Stomach (tissue), 9 donors: Measurements from ENCODE around the gene CEP55. TPM values are rescaled to one million over a fixed set of nuclear protein-coding genes. Genes with fewer than 3 reads are reported as not detected.
A peak's percentile ranks its signal among the peaks of the same experiment; 100 is the strongest.

Experiments used
- DNase-seq, 2 donors: peaks; one replicate each; pipeline versions ENCODE4 v3.0.0 to v3.0.0-alpha.2; 2013 to 2019
- H3K27ac ChIP-seq, 5 donors: fragments of 200-600 bp in 4 of 5; sonication (generic) in 4 of 5; one replicate each; pipeline ENCODE4 v1.5.1; 2013 to 2019; ENCODE audit warnings: mild to moderate bottlenecking in 1 of 5, moderate library complexity in 1 of 5
- H3K27me3 ChIP-seq, 3 donors: fragments of 200-600 bp; sonication (generic); one replicate each; pipeline ENCODE4 v1.5.1; 2017 to 2019; ENCODE audit warnings: mixed run types in 1 of 3
- H3K36me3 ChIP-seq, 4 donors: fragments of 200-600 bp; sonication (generic); 1 replicate in 3 of 4; 2 replicates in 1 of 4; pipeline ENCODE4 v1.5.1; 2016 to 2019
- H3K4me1 ChIP-seq, 4 donors: fragments of 200-600 bp; sonication (generic); one replicate each; pipeline ENCODE4 v1.5.1; 2016 to 2019
- H3K4me3 ChIP-seq, 4 donors: fragments of 200-600 bp; sonication (generic) in 3 of 4; one replicate each; pipeline ENCODE4 v1.5.1; 2016 to 2019; ENCODE audit warnings: mild to moderate bottlenecking in 1 of 4
- H3K9me3 ChIP-seq, 4 donors: fragments of 200-600 bp; sonication (generic); one replicate each; pipeline ENCODE4 v1.5.1; 2016 to 2019
- EP300 ChIP-seq: sonication (generic); formaldehyde crosslinking; IDR thresholded peaks from one replicate; pipeline ENCODE4 v1.6.1; 2017; ENCODE audit warnings: antibody characterized with exemption
- POLR2A ChIP-seq, 4 donors: fragments of 450-650 bp; IDR thresholded peaks; one replicate each; pipeline ENCODE4 v1.6.1; 2016; ENCODE audit warnings: antibody characterized with exemption in 4 of 4, control low read depth in 2 of 4, mild to moderate bottlenecking in 1 of 4, moderate library complexity in 1 of 4
- POLR2AphosphoS5 ChIP-seq, 3 donors: sonication (generic); formaldehyde crosslinking; IDR thresholded peaks; one replicate each; pipeline ENCODE4 v1.6.1; 2016; ENCODE audit warnings: antibody characterized with exemption in 3 of 3
- WGBS, 5 donors: extraction: QIAGEN DNeasy Blood & Tissue Kit in 3 of 5; methylation state at CpG; one replicate each; pipeline versions ENCODE4 v1.1.5 to v1.1.7; 2013 to 2018; 5-methylcytosine and 5-hydroxymethylcytosine counted together
- intact Hi-C: fragments of 100-400 bp; cut with DNase I; formaldehyde crosslinking; loops from one replicate; pipeline ENCODE4 v1.15.1; 2023; ENCODE audit warnings: low total_unique reads
- polyA plus RNA-seq, 3 donors: library from polyadenylated mRNA; stranded (reverse); fragments of 200-250 nt; gene quantifications; one replicate each; pipeline ENCODE4 v1.2.3, GENCODE V29; 2013
- total RNA-seq, 5 donors: library from RNA; depleted of rRNA; stranded (reverse); fragments of >200 nt; gene quantifications; one replicate each; pipeline versions ENCODE4 v1.1.0 to v1.2.3, GENCODE V29; 2014 to 2016
- TF ChIP-seq, protein P1 (sequence below), 7 experiments: fragments of 450-650 bp in 4 of 7; fragments of 200-600 bp in 3 of 7; sonication (generic) in 3 of 7; IDR thresholded peaks; one replicate each; pipeline ENCODE4 v1.5.1; 2016 to 2019; ENCODE audit warnings: antibody characterized with exemption in 7 of 7, control low read depth in 2 of 7, mild to moderate bottlenecking in 1 of 7
- donor health status: healthy with polysubstance abuse.
- donor health status: Bipolar disorder and iron deficiency.
- donor health status: healthy.

Gene CEP55
- total and polyA plus RNA-seq, 8 donors = 0.58 to 7.2 (median 3.1) TPM; not detected in 1

DNA sequence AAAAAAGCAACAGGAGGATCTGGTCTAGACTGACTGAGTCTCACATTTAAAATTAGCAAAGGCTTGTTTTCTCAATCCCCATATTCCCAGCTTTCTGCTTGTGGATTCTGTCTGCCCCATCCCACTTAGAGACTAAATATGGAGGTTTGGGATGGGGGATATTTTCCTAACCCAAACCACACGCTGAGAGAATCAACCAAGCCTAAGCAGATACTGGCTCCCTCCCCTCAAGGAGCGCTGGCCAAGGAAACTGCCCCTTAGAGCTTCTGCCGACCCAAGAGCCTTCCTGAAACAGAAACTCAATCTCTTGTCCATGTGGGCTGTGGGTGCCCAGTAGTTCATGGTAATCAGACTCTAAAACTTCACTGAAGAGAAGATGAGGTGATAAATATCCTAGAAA, 74.0 kb downstream of the CEP55 start:
- H3K4me3 ChIP-seq = no peak overlapping the region
- H3K27ac ChIP-seq = no peak overlapping the region
- intact Hi-C loops = no loop called here
- WGBS, 5 donors = 43 to 72% (median 60%) methylated on average over 3 of the region's 3 CpGs
- no peak for DNase-seq
- H3K9me3 ChIP-seq = no peaks in the 10 kb centered on the region
- H3K36me3 ChIP-seq = no peaks in the 10 kb centered on the region
- H3K4me1 ChIP-seq = peaks cover 13 to 49% (median 26%) of the 10 kb centered on the region in 4 donors
- H3K27me3 ChIP-seq = peaks cover 13 to 68% (median 26%) of the 10 kb centered on the region in 3 donors
- no peak for TF ChIP-seq POLR2A (IDR thresholded peaks at IDR 0.05)
- TF ChIP-seq, protein P1, sequence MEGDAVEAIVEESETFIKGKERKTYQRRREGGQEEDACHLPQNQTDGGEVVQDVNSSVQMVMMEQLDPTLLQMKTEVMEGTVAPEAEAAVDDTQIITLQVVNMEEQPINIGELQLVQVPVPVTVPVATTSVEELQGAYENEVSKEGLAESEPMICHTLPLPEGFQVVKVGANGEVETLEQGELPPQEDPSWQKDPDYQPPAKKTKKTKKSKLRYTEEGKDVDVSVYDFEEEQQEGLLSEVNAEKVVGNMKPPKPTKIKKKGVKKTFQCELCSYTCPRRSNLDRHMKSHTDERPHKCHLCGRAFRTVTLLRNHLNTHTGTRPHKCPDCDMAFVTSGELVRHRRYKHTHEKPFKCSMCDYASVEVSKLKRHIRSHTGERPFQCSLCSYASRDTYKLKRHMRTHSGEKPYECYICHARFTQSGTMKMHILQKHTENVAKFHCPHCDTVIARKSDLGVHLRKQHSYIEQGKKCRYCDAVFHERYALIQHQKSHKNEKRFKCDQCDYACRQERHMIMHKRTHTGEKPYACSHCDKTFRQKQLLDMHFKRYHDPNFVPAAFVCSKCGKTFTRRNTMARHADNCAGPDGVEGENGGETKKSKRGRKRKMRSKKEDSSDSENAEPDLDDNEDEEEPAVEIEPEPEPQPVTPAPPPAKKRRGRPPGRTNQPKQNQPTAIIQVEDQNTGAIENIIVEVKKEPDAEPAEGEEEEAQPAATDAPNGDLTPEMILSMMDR (IDR thresholded peaks at IDR 0.05) = no peak
- no peak for TF ChIP-seq POLR2AphosphoS5 (IDR thresholded peaks at IDR 0.05)
- no peak for TF ChIP-seq EP300

GRCh38 chr10:93572606-93573005, 76.2 kb downstream of the CEP55 start:
- Histone ChIP-seq H3K36me3 (no peaks in the 10 kb centered on the region), H3K9me3 (no peaks in the 10 kb centered on the region), H3K4me1 (peaks cover 4 to 39% (median 12%) of the 10 kb centered on the region in 4 donors), H3K27ac (no peak overlapping the region), H3K4me3 (no peak overlapping the region), H3K27me3 (peaks cover 0 to 46% (median 8%) of the 10 kb centered on the region in 3 donors)
- TF ChIP-seq POLR2A (IDR thresholded peaks at IDR 0.05) (no peak), EP300 (no peak), POLR2AphosphoS5 (IDR thresholded peaks at IDR 0.05) (no peak)
- TF ChIP-seq, protein P1 (IDR thresholded peaks at IDR 0.05) = no peak
- WGBS, 5 donors = 50 to 95% (median 87%) methylated on average over 2 of the region's 2 CpGs
- intact Hi-C loops = no loop called here
- DNase-seq = no peak

- TF ChIP-seq EP300 = no peak
- TF ChIP-seq, protein P1 (IDR thresholded peaks at IDR 0.05) = no peak
- no peak for TF ChIP-seq POLR2AphosphoS5 (IDR thresholded peaks at IDR 0.05)
- TF ChIP-seq POLR2A (IDR thresholded peaks at IDR 0.05) = no peak
- no peak overlapping the region for H3K27ac ChIP-seq
- no peaks in the 10 kb centered on the region for H3K9me3 ChIP-seq
- peaks cover 4 to 39% (median 12%) of the 10 kb centered on the region in 4 donors for H3K4me1 ChIP-seq
- peak in 1 of 2 donors; percentile 53 for DNase-seq
- peaks cover 0 to 39% (median 2%) of the 10 kb centered on the region in 3 donors for H3K27me3 ChIP-seq
- H3K36me3 ChIP-seq = no peaks in the 10 kb centered on the region
- 19 to 36% (median 27%) methylated on average over 10 of the region's 10 CpGs for WGBS, 5 donors
- no peak overlapping the region for H3K4me3 ChIP-seq
- intact Hi-C loops = no loop called here
These were observed 76.9 kb downstream of the CEP55 start for GRCh38 chr10:93573051-93573909.

- Histone ChIP-seq H3K27me3 (peaks cover 0 to 33% (median 0%) of the 10 kb centered on the region in 3 donors), H3K36me3 (no peaks in the 10 kb centered on the region), H3K4me1 (peaks cover 4 to 45% (median 12%) of the 10 kb centered on the region in 4 donors), H3K4me3 (no peak overlapping the region), H3K9me3 (no peaks in the 10 kb centered on the region), H3K27ac (no peak overlapping the region)
- intact Hi-C loops = no loop called here
- DNase-seq = no peak
- no peak for TF ChIP-seq EP300
- no peak for TF ChIP-seq POLR2A (IDR thresholded peaks at IDR 0.05)
- TF ChIP-seq, protein P1 (IDR thresholded peaks at IDR 0.05) = no peak
- TF ChIP-seq POLR2AphosphoS5 (IDR thresholded peaks at IDR 0.05) = no peak
- WGBS, 5 donors = 46 to 70% (median 60%) methylated on average over 3 of the region's 3 CpGs
These were observed 77.5 kb downstream of the CEP55 start for GRCh38 chr10:93573924-93574323.
